Tongue (tissue), 2 donors: Measurements from ENCODE around the gene MOCOS. TPM values are rescaled to one million over a fixed set of nuclear protein-coding genes. Genes with fewer than 3 reads are reported as not detected.
"Not testable (repeated sequence)": the region's sequence is repeated elsewhere in the genome, so short reads cannot be mapped to it uniquely, and the experiment has no call there.

ENCODE experiments used
- DNase-seq: peaks from one replicate; pipeline ENCODE4 v3.0.0-alpha.2; 2015
- total RNA-seq: library from RNA; depleted of rRNA; stranded (reverse); fragments of >200 nt; gene quantifications from one replicate; pipeline ENCODE4 v1.2.3, GENCODE V29; 2014

The MOCOS gene
- total RNA-seq, 1 donor from 2014 or later = 0.31 TPM

DNA sequence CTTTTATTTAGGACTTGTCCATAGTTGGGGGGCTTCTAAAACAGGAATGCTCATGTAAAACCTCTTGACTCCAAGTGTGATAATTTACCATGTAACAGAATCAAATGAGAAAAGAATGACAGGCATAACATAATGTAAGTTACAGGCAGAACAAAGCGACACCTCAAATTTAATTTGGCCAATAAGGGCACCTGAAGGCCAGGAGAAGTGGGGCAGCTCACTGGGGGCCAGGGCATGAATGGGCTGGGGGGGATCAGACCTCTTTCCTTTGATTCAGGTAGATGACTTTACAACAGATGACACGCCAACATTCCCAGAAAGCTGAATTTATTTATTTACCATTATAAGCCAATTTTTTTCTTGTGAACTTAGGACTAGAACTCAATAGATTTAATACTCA, 14.5 kb downstream of the MOCOS start:
- DNase-seq = no peak

DNA sequence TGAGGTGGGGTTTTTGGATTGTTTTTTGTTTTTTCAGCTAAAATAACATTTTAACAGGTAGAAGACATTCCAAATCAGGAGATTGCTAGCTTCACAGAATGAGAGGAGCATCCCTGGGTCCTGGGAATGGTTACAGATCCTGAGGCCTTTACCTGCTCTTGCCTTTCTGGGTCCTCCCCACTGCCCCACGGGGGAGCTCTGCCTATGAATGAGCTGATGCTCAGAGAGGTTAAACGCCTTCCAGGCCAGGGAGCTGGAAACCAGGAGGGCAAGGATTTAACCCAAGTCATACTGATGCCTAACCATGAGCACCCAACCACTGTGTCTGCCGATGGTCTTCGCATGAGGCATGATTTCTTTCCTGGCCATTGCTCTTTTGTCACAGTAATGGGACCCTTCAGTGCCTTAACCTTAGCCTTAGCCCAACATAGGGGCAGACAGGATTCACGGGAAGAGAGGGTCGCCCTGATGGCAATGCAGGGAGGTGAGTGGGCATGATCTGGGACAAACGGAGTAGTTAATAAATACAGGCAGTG, 16.1 kb downstream of the MOCOS start:
- DNase-seq = no peak

GRCh38 chr18:36205166-36205565, 17.9 kb downstream of the MOCOS start:
- no peak for DNase-seq

- DNase-seq = no peak
Measured at GRCh38 chr18:36207303-36207702, 20.0 kb downstream of the MOCOS start.

GRCh38 chr18:36207969-36208368, 20.7 kb downstream of the MOCOS start:
- DNase-seq = not testable (repeated sequence)

DNA sequence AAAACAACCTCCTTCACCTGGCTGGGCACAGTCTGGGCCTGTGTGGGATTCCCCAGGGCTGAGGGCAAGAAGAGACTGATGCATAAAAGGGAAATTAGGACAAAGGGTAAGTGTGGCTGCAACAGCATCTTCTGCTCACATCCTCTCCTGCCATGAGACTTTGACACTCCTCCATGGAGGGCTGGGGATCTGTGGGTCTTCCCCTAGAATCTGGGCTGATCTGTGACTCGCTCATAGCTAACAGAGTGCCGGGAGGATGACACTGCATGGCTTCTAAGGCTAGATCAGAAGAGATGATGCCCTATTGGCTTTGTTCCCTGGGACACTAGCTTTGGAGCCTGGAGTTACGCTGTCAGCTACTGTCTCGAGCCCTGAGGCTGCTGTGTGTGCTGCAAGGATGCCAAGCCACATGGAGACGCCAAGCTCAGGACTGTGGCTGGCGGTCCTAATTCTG, 24.3 kb downstream of the MOCOS start:
- no peak for DNase-seq

- DNase-seq = peak; percentile 40
Measured at GRCh38 chr18:36212301-36213171, 25.2 kb downstream of the MOCOS start.

GRCh38 chr18:36214811-36215210, 27.5 kb downstream of the MOCOS start:
- DNase-seq = no peak

GRCh38 chr18:36215577-36215976, 28.3 kb downstream of the MOCOS start:
- no peak for DNase-seq

GRCh38 chr18:36217348-36217747, 30.1 kb downstream of the MOCOS start:
- DNase-seq = no peak

DNA sequence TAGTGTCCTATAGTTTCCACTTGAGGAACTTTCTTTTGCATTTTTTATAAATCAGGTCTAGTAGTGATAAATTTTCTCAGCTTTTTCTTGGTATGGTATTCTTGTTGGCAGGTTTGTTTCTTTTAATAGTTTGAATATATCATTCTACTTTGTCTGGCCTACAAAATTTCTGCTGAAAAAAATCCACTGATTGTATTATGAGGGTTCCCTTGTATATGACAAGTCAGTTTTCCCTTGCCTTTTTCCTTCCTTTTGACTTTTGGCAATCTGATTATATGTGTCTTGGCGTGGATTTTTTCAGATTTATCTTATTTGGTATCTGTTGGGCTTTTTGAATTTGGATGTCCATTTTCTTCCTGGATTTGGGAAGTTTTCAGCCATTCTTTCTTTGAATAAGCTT, 41.9 kb downstream of the MOCOS start:
- DNase-seq = no peak

DNA sequence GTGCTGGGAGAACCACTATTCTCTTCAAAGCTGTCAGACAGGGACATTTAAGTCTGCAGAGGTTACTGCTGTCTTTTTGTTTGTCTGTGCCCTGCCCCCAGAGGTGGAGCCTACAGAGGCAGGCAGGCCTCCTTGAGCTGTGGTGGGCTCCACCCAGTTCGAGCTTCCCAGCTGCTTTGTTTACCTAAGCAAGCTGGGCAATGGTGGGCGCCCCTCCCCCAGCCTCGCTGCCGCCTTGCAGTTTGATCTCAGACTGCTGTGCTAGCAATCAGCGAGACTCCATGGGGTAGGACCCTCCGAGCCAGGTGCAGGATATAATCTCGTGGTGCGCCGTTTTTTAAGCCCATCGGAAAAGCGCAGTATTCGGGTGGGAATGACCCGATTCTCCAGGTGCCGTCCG, 53.2 kb downstream of the MOCOS start:
- not testable (repeated sequence) for DNase-seq

DNA sequence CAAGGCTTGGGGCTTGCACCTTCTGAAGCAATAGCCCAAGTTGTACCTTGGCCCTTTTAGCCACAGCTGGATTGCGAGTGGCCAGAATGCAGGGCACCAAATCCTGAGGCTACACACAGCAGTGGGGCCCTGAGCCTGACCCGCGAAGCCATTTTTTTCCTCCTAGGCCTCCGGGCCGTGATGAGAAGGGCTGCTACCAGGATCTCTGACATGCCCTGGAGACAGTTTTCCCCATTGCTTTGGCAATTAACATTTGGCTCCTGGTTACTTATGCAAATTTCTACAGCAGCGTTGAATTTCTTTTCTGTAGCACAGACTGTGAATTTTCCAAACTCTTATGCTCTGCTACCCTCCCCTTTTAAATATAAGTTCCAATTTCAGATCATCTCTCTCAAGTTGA, 54.5 kb downstream of the MOCOS start:
- DNase-seq = no peak

- no peak for DNase-seq
Measured at GRCh38 chr18:36247036-36247435, 59.7 kb downstream of the MOCOS start.

- no peak for DNase-seq
Measured at GRCh38 chr18:36249392-36249791, 62.1 kb downstream of the MOCOS start.

- DNase-seq = no peak
Measured at GRCh38 chr18:36250827-36251226, 63.5 kb downstream of the MOCOS start.

DNA sequence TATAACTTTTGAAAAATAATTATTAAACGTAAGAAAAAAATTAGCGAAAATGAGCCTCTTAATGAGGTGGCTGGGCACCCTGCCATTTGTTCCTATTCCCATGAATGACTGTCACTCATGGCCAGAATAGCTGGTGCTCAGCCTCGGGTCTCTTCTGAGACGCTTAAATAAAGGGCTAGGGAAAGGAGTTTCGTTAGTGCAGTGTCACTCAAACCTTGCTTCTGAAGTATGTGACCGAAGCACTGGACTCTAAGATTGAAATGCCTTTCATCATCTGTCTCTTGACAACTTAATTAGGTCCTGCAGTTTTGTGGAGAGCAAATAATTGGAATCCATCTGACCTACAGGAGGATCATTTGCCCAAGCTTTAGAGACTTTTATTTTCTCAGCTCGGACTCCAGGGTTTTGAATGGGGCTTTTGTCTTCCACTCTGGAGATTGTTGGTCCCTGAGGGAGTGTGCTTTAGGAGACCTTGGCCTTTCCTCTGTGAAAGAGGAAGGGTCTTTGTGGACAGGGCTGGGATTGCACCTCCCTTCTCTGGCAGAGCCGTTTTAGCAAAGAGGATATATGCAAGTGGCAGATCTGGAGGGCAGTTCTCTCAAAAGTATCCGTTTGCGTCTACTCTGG, 67.9 kb downstream of the MOCOS start:
- DNase-seq = no peak

GRCh38 chr18:36256094-36256493, 68.8 kb downstream of the MOCOS start:
- DNase-seq = no peak

DNA sequence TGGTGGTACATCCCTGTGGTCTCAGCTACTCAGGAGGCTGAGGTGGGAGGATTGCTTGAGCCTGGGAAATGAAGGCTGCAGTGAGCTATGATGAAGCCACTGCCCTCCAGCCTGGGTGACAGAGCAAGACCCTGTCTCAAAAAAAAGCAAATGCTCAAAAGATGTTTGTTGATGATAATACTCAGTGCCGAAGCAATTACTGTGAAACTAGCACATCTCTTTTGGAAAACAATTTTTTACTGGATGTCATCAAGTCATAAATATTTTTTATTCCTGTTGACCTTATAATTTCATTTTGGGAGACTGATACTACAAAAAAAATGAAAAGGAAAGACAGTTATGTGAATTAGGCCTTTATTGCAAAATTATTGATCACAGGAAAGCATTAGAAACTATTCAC, 75.7 kb downstream of the MOCOS start:
- DNase-seq = no peak

DNA sequence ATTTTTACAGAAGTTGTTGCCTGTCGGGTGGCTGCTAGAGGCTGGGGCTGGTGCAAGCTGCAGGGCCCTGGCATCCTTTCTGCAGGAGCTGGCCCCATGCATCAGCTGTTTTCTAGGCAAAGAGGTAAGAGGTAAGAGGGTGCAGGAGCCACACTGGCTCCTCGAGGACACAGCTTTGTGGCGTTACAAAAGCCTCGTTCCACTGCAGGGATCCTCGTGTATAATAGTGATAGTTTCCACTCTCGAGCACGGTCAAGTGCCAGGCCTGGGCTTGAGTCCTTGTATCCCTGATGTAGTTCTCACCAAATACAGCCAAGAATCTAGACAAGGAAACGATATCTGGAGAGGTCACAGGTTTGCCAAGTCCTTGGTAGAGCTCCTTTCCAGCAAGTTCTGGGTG, 77.0 kb downstream of the MOCOS start:
- DNase-seq = no peak

DNA sequence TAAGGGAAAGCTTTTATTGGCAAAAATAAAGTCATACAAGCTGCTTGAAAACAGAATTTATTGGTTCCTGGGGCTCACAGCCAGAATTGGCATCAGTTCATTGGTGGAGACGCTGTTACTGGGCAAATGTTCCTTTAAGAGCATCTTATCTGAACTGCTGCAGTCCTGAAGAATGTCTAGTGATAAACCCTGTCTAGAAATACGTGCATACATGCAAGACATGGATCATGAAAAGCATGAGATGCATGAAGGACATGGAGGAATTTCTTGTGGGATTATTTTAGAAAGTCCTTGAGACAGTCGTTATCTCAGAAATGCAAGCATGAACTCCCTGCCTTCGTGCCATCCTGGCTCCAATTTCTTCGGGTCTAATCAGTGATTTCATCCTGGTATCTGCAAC, 77.7 kb downstream of the MOCOS start:
- no peak for DNase-seq

- no peak for DNase-seq
Measured at GRCh38 chr18:36269157-36269556, 81.9 kb downstream of the MOCOS start.

GRCh38 chr18:36271153-36271552, 83.9 kb downstream of the MOCOS start:
- no peak for DNase-seq

GRCh38 chr18:36273347-36273746, 86.0 kb downstream of the MOCOS start:
- no peak for DNase-seq
